ENCODE measurements around the gene SVEP1. TPM values are rescaled to one million over a fixed set of nuclear protein-coding genes. Genes with fewer than 3 reads are reported as not detected.

SVEP1 gene
- total RNA-seq, 1 experiment from 2014 or later = 21.9 TPM

DNA sequence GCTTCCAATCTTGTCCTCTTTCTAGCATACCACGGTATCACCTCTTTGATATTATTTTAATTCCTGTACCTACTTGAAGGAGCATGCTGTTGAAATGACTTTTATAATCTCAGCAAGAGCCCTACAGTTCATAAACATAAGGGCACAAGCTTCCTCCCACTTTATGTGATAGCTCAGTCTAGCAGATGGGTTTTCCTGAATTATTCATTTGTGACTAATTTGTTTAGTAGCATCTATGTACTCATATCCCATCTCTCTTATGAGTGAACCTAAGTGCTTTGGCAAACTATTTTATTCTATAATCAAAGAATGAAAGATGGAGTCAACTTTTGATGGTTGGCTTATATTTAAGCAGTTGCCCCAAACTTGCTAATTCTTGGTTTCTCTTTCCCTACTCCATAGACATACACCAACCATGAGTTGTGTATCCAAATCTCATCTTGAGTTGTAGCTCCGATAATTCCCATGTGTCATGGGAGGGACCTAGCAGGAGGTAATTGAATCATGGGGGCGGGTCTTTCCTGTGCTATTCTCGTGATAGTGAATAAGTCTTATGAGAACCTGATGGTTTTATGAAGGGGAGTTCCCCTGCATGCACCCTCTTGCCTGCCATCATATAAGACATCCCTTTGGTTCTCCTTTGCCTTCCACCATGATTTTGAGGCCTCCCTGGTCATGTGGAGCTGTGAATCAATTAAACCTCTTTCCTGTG is 259.6 kb downstream of the SVEP1 start:
- CTCF ChIA-PET = no interaction called here
- no peak overlapping the region for H3K27ac Mint-ChIP-seq (ENCODE audit: low read depth, unreplicated experiment)
- peaks cover 11% of the 10 kb centered on the region for H3K4me1 Mint-ChIP-seq (ENCODE audit: insufficient read depth, unreplicated experiment)
- no peaks in the 10 kb centered on the region for H3K36me3 Mint-ChIP-seq (ENCODE audit: insufficient read depth, unreplicated experiment)
- BruUV-seq (replicated peaks) = no TSS peak
- POLR2A ChIA-PET = no interaction called here
- no peak overlapping the region for H3K4me3 Mint-ChIP-seq (ENCODE audit: unreplicated experiment)
- intact Hi-C loops (cut with micrococcal nuclease) = no loop called here
- DNase-seq (ENCODE audit: unreplicated experiment) = no peak
- TF ChIP-seq, protein P1, sequence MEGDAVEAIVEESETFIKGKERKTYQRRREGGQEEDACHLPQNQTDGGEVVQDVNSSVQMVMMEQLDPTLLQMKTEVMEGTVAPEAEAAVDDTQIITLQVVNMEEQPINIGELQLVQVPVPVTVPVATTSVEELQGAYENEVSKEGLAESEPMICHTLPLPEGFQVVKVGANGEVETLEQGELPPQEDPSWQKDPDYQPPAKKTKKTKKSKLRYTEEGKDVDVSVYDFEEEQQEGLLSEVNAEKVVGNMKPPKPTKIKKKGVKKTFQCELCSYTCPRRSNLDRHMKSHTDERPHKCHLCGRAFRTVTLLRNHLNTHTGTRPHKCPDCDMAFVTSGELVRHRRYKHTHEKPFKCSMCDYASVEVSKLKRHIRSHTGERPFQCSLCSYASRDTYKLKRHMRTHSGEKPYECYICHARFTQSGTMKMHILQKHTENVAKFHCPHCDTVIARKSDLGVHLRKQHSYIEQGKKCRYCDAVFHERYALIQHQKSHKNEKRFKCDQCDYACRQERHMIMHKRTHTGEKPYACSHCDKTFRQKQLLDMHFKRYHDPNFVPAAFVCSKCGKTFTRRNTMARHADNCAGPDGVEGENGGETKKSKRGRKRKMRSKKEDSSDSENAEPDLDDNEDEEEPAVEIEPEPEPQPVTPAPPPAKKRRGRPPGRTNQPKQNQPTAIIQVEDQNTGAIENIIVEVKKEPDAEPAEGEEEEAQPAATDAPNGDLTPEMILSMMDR (IDR thresholded peaks at IDR 0.05; ENCODE audit: unreplicated experiment) = no peak
- no peaks in the 10 kb centered on the region for H3K27me3 Mint-ChIP-seq (ENCODE audit: insufficient read depth, unreplicated experiment)
- H3K9me3 Mint-ChIP-seq (ENCODE audit: unreplicated experiment) = no peaks in the 10 kb centered on the region

DNA sequence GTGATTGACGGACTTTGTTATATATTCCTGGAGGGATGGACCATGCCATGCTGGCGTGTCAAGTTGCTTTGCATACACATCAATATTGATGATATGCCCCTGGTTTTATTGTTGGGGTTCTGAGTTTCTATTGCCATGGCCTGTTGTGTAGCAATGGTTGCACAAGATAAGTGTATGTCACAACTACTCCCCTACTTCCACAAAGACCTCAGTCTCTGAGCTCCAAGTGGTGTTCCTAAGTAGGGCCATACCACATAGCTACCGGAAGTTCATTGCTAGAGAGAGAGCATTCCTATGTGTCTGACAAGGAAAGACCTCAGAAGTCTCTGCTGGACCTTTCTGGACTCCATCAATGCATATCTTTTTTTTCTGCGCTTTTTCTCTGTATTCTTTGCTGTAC is 261.6 kb downstream of the SVEP1 start:
- intact Hi-C loops (cut with micrococcal nuclease) = no loop called here

DNA sequence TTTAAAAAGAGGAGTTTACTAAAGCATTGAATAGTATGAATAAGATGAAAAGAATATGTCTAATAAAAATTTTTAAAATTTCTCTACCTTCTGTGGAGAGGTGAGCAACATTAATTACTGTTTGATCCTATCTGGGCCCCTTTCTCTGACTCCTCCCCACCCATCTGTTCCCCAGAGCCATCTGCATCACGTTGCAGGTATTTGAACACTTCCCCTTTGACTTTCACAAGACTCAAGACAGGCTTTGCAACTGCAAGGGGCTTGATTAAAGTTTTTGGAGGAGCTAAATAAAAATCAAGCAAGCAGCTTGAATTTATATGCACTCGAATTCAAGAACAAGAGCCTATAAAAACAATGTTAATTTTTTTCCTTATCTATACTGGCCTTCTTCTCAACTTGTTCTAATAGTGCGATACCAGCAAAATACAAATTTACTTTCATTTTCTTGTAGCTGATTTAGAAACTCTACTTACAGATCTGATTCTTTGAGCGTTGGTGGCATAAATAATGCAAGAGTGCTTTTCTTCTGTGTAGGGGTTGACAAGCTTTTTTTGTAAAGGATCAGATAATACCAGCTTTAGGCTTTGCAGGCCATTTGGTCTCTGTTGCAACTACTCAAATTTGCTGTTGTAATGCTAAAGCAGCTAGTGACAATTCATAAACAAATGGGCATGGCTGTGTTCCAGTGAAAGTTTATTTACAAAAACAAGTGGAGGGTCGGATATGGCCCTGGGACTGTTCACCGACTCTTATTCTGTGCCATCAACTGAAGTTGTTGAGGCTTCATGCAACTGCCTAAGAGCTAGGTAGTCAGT is 263.1 kb downstream of the SVEP1 start:
- Mint-ChIP-seq H3K27me3 (ENCODE audit: insufficient read depth, unreplicated experiment) (no peaks in the 10 kb centered on the region), H3K27ac (ENCODE audit: low read depth, unreplicated experiment) (no peak overlapping the region), H3K36me3 (ENCODE audit: insufficient read depth, unreplicated experiment) (no peaks in the 10 kb centered on the region), H3K9me3 (ENCODE audit: unreplicated experiment) (no peaks in the 10 kb centered on the region), H3K4me3 (ENCODE audit: unreplicated experiment) (no peak overlapping the region), H3K4me1 (ENCODE audit: insufficient read depth, unreplicated experiment) (peaks cover 6% of the 10 kb centered on the region)
- ChIA-PET CTCF (interaction anchor here (0.7 kb wide), 1 partner anchor 18 kb away, joined by 3 read pairs; no protein-coding TSS in a partner anchor), POLR2A (no interaction called here)
- no peak for DNase-seq (ENCODE audit: unreplicated experiment)
- intact Hi-C loops (cut with micrococcal nuclease) = no loop called here
- BruUV-seq (replicated peaks) = no TSS peak
- TF ChIP-seq, protein P1 (IDR thresholded peaks at IDR 0.05; ENCODE audit: unreplicated experiment) = no peak

More for the DNA sequence above, 261.6 kb downstream of the SVEP1 start:
- Mint-ChIP-seq H3K27me3 (ENCODE audit: insufficient read depth, unreplicated experiment) (no peaks in the 10 kb centered on the region), H3K36me3 (ENCODE audit: insufficient read depth, unreplicated experiment) (no peaks in the 10 kb centered on the region), H3K27ac (ENCODE audit: low read depth, unreplicated experiment) (no peak overlapping the region), H3K9me3 (ENCODE audit: unreplicated experiment) (no peaks in the 10 kb centered on the region), H3K4me3 (ENCODE audit: unreplicated experiment) (no peak overlapping the region), H3K4me1 (ENCODE audit: insufficient read depth, unreplicated experiment) (peaks cover 6% of the 10 kb centered on the region)
- TF ChIP-seq, protein P1 (IDR thresholded peaks at IDR 0.05; ENCODE audit: unreplicated experiment) = no peak
- no peak for DNase-seq (ENCODE audit: unreplicated experiment)
- ChIA-PET CTCF (no interaction called here), POLR2A (no interaction called here)
- BruUV-seq (replicated peaks) = no TSS peak

Other genes with a start within 250 kb of the SVEP1 start
- gene TXNDC8, start 241.9 kb downstream of the SVEP1 start, total RNA-seq (2022) = not detected in 2 replicates
- not detected in 2 replicates for gene MUSK, start 89.0 kb upstream of the SVEP1 start, total RNA-seq (2022)

All from MCF 10A (cell line).